Thyroid gland (tissue), 4 donors: ENCODE results near the gene TRPC4. TPM values are rescaled to one million over a fixed set of nuclear protein-coding genes. Genes with fewer than 3 reads are reported as not detected.
A peak's percentile ranks its signal among the peaks of the same experiment; 100 is the strongest.

ENCODE experiments used
- DNase-seq, 2 donors: peaks; one replicate each; pipeline ENCODE4 v3.0.0-alpha.2; 2019
- H3K27ac ChIP-seq, 3 donors: fragments of 200-600 bp; sonication (generic); 1 replicate in 2 of 3; 2 replicates in 1 of 3; pipeline ENCODE4 v1.5.1; 2016 to 2019; ENCODE audit warnings: mild to moderate bottlenecking in 1 of 3, moderate library complexity in 1 of 3
- H3K27me3 ChIP-seq: fragments of 200-600 bp; sonication (generic); one replicate; pipeline ENCODE4 v1.5.1; 2019
- H3K36me3 ChIP-seq, 2 donors: fragments of 200-600 bp; sonication (generic); one replicate each; pipeline ENCODE4 v1.5.1; 2016 to 2019
- H3K4me1 ChIP-seq, 2 donors: fragments of 200-600 bp; sonication (generic); one replicate each; pipeline ENCODE4 v1.5.1; 2017 to 2019
- H3K4me3 ChIP-seq, 3 donors: fragments of 200-600 bp; sonication (generic); replicated peaks in 1 of 3; 1 replicate in 2 of 3; 2 replicates in 1 of 3; pipeline ENCODE4 v1.5.1; 2016; ENCODE audit warnings: mild to moderate bottlenecking in 1 of 3
- H3K9me3 ChIP-seq: fragments of 200-600 bp; sonication (generic); one replicate; pipeline ENCODE4 v1.5.1; 2017
- CTCF ChIP-seq, 6 experiments: fragments of 200-600 bp in 3 of 6; fragments of 450-650 bp in 3 of 6; sonication (generic) in 3 of 6; IDR thresholded peaks; one replicate each; pipeline ENCODE4 v1.5.1; 2016 to 2019; ENCODE audit warnings: antibody characterized with exemption in 6 of 6, mild to moderate bottlenecking in 2 of 6, inconsistent platforms in 1 of 6, moderate library complexity in 1 of 6
- POLR2A ChIP-seq, 2 donors: fragments of 450-650 bp; IDR thresholded peaks; one replicate each; pipeline ENCODE4 v1.6.1; 2017; ENCODE audit warnings: antibody characterized with exemption in 2 of 2, mild to moderate bottlenecking in 2 of 2, moderate library complexity in 1 of 2
- WGBS, 2 donors: methylation state at CpG; one replicate each; pipeline ENCODE4 v1.1.5; 2017; 5-methylcytosine and 5-hydroxymethylcytosine counted together
- intact Hi-C: fragments of 100-400 bp; cut with DNase I; formaldehyde crosslinking; loops from one replicate; pipeline ENCODE4 v1.15.1; 2023
- total RNA-seq, 4 donors: library from RNA; depleted of rRNA; stranded (reverse); fragments of >200 nt; gene quantifications; one replicate each; pipeline ENCODE4 v1.2.3, GENCODE V29; 2016

TRPC4 gene
- total RNA-seq, 4 donors from 2014 or later: 0.11 to 3.2 (median 0.79) TPM

GRCh38 chr13:37608750-37609339 lies 260.7 kb downstream of the TRPC4 start:
- DNase-seq: no peak
- no peak overlapping the region for H3K4me3 ChIP-seq
- peak in 3 of 6 experiments; percentile 12 to 36 (median 16) for TF ChIP-seq CTCF (IDR thresholded peaks at IDR 0.05)
- no peak for TF ChIP-seq POLR2A (IDR thresholded peaks at IDR 0.05)
- H3K27ac ChIP-seq: no peak overlapping the region
- H3K36me3 ChIP-seq: no peaks in the 10 kb centered on the region
- no peaks in the 10 kb centered on the region for H3K4me1 ChIP-seq
- intact Hi-C loops: loop anchor here (10.0 kb wide), 1 partner anchor 504 kb away; the partner anchor contains the start of gene CSNK1A1L
- no peaks in the 10 kb centered on the region for H3K9me3 ChIP-seq
- 72 to 85% methylated on average over 1 of the region's 1 CpG for WGBS, 2 donors
- no peaks in the 10 kb centered on the region for H3K27me3 ChIP-seq

- H3K27me3 ChIP-seq: no peaks in the 10 kb centered on the region
- H3K4me3 ChIP-seq: no peak overlapping the region
- no peaks in the 10 kb centered on the region for H3K9me3 ChIP-seq
- no peaks in the 10 kb centered on the region for H3K36me3 ChIP-seq
- 72 to 79% methylated on average over 5 of the region's 5 CpGs for WGBS, 2 donors
- H3K4me1 ChIP-seq: no peaks in the 10 kb centered on the region
- TF ChIP-seq POLR2A (IDR thresholded peaks at IDR 0.05): no peak
- peak in 3 of 6 experiments; percentile 31 to 65 (median 51) for TF ChIP-seq CTCF (IDR thresholded peaks at IDR 0.05)
- no peak for DNase-seq
- no peak overlapping the region for H3K27ac ChIP-seq
- intact Hi-C loops: loop anchor here (10.0 kb wide), 1 partner anchor 498 kb away; the partner anchor contains the start of gene CSNK1A1L
Measured at GRCh38 chr13:37602733-37603381, 266.7 kb downstream of the TRPC4 start.

- WGBS, 2 donors: 80 to 81% methylated on average over 3 of the region's 3 CpGs
- Histone ChIP-seq H3K9me3 (no peaks in the 10 kb centered on the region), H3K4me1 (no peaks in the 10 kb centered on the region), H3K36me3 (no peaks in the 10 kb centered on the region), H3K4me3 (no peak overlapping the region), H3K27ac (no peak overlapping the region), H3K27me3 (no peaks in the 10 kb centered on the region)
- intact Hi-C loops: loop anchor here (10.0 kb wide), 1 partner anchor 497 kb away; the partner anchor contains the start of gene CSNK1A1L
- no peak for DNase-seq
- TF ChIP-seq CTCF (IDR thresholded peaks at IDR 0.05): no peak
- TF ChIP-seq POLR2A (IDR thresholded peaks at IDR 0.05): no peak
Measured at GRCh38 chr13:37601648-37602440, 267.7 kb downstream of the TRPC4 start.

DNA sequence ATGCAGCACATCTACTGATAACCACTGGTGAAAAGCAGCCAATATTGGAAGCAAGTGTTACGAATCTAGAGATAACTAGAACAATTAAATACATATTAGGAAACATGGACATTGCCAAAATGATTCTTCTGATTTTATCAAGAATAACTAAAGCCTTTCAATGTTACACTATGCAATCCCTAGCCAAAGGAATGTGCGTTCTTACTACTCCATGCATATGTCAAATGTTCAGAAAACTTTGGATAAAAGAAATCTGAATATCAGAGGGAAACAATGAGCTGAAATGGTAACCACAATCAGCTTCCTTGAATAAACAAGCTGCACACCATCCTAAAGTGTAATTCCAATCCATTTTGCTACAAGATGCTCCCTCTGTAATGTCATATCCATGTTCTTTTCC lies 270.1 kb downstream of the TRPC4 start:
- Histone ChIP-seq H3K4me3 (no peak overlapping the region), H3K4me1 (no peaks in the 10 kb centered on the region), H3K9me3 (no peaks in the 10 kb centered on the region), H3K36me3 (no peaks in the 10 kb centered on the region), H3K27me3 (no peaks in the 10 kb centered on the region), H3K27ac (no peak overlapping the region)
- 79% methylated on average over 2 of the region's 2 CpGs for WGBS, 2 donors
- TF ChIP-seq CTCF (IDR thresholded peaks at IDR 0.05) (no peak), POLR2A (IDR thresholded peaks at IDR 0.05) (no peak)
- no peak for DNase-seq
- intact Hi-C loops: no loop called here
